SK-N-SH treated with all-trans-retinoic acid at 6 μM for 48 hours (cell line): ENCODE measurements around the gene LRP11.

Experiments
- ATAC-seq: fragments of 200-7000 bp; cut with Tn5 transposase; 3 replicates; pipeline ENCODE4 v1.9.1; 2020; ENCODE audit warnings: mild to moderate bottlenecking, moderate library complexity
- BACH2 ChIP-seq: fragments of 250-450 bp; sonication (Bioruptor Pico); IDR thresholded peaks from 2 replicates; pipeline ENCODE4 v1.9.0; 2021; ENCODE audit warnings: mild to moderate bottlenecking, borderline replicate concordance
- CSDC2 ChIP-seq: fragments of 250-450 bp; sonication (Bioruptor Pico); IDR thresholded peaks from 2 replicates; pipeline ENCODE4 v1.5.0; 2020; ENCODE audit warnings: mild to moderate bottlenecking, moderate library complexity
- CSRNP3 ChIP-seq: fragments of 250-450 bp; sonication (Bioruptor Pico); IDR thresholded peaks from 2 replicates; pipeline ENCODE4 v1.5.1; 2021; ENCODE audit warnings: mild to moderate bottlenecking, moderate library complexity
- ESRRG ChIP-seq: fragments of 250-450 bp; sonication (Bioruptor Pico); IDR thresholded peaks from 2 replicates; pipeline ENCODE4 v1.6.1; 2021; ENCODE audit warnings: mild to moderate bottlenecking
- GLIS3 ChIP-seq: fragments of 250-450 bp; sonication (Bioruptor Pico); IDR thresholded peaks from 2 replicates; pipeline ENCODE4 v1.5.0; 2020; ENCODE audit warnings: mild to moderate bottlenecking, moderate library complexity
- ISL1 ChIP-seq: fragments of 250-450 bp; sonication (Bioruptor Pico); IDR thresholded peaks from 2 replicates; pipeline ENCODE4 v2.1.2; 2022; ENCODE audit warnings: mild to moderate bottlenecking, moderate library complexity
- OSR1 ChIP-seq: fragments of 250-450 bp; sonication (Bioruptor Pico); IDR thresholded peaks from 2 replicates; pipeline ENCODE4 v1.8.0; 2022; ENCODE audit warnings: moderate library complexity, mild to moderate bottlenecking, inconsistent platforms
- PATZ1 ChIP-seq: fragments of 250-450 bp; sonication (Bioruptor Pico); IDR thresholded peaks from 2 replicates; pipeline ENCODE4 v1.8.0; 2020; ENCODE audit warnings: mild to moderate bottlenecking, moderate library complexity, borderline replicate concordance
- PPARA ChIP-seq: fragments of 250-450 bp; sonication (Bioruptor Pico); IDR thresholded peaks from 2 replicates; pipeline ENCODE4 v1.5.0; 2020; ENCODE audit warnings: mild to moderate bottlenecking, borderline replicate concordance
- RARB ChIP-seq: fragments of 250-450 bp; sonication (Bioruptor Pico); IDR thresholded peaks from 2 replicates; pipeline ENCODE4 v1.8.0; 2021; ENCODE audit warnings: mild to moderate bottlenecking, moderate library complexity
- SNAI2 ChIP-seq: fragments of 250-450 bp; sonication (Bioruptor Pico); IDR thresholded peaks from 2 replicates; pipeline ENCODE4 v1.5.0; 2020; ENCODE audit warnings: mild to moderate bottlenecking, moderate library complexity
- TCF4 ChIP-seq: fragments of 250-450 bp; sonication (Bioruptor Pico); IDR thresholded peaks from 2 replicates; pipeline ENCODE4 v1.8.0; 2021; ENCODE audit warnings: mild to moderate bottlenecking, moderate library complexity, borderline replicate concordance
- TOX ChIP-seq: fragments of 250-450 bp; sonication (Bioruptor Pico); IDR thresholded peaks from 2 replicates; pipeline ENCODE4 v1.8.0; 2021; ENCODE audit warnings: mild to moderate bottlenecking, moderate library complexity, borderline replicate concordance
- TSHZ2 ChIP-seq: fragments of 250-450 bp; sonication (Bioruptor Pico); IDR thresholded peaks from 2 replicates; pipeline ENCODE4 v1.5.0; 2020; ENCODE audit warnings: mild to moderate bottlenecking, moderate library complexity
- ZC3H10 ChIP-seq: fragments of 250-450 bp; sonication (Bioruptor Pico); IDR thresholded peaks from 2 replicates; pipeline ENCODE4 v1.5.1; 2021; ENCODE audit warnings: mild to moderate bottlenecking, moderate library complexity
- ZFP3 ChIP-seq: fragments of 250-450 bp; sonication (Bioruptor Pico); IDR thresholded peaks from 2 replicates; pipeline ENCODE4 v1.5.0; 2020; ENCODE audit warnings: mild to moderate bottlenecking, moderate library complexity
- ZFP30 ChIP-seq: fragments of 450-650 bp; formaldehyde crosslinking; IDR thresholded peaks from 2 replicates; pipeline ENCODE4 v1.5.0; 2022; ENCODE audit warnings: mild to moderate bottlenecking, moderate library complexity
- ZNF565 ChIP-seq: fragments of 450-650 bp; formaldehyde crosslinking; conservative IDR thresholded peaks from 2 replicates; pipeline ENCODE4 v1.5.0; 2020; ENCODE audit warnings: low read depth, mild to moderate bottlenecking, moderate library complexity
- ZNF8 ChIP-seq: fragments of 450-650 bp; formaldehyde crosslinking; IDR thresholded peaks from 2 replicates; pipeline ENCODE4 v1.5.0; 2020; ENCODE audit warnings: mild to moderate bottlenecking, moderate library complexity

Gene LRP11

GRCh38 chr6:149907317-149907716 lies 43.2 kb upstream of the LRP11 start (continued):
- TF ChIP-seq PATZ1 (CRISPR knock-in tag) = no peak

GRCh38 chr6:149906405-149906804 lies 42.2 kb upstream of the LRP11 start:
- ATAC-seq = no peak
- no peak for TF ChIP-seq PATZ1 (CRISPR knock-in tag)
- TF ChIP-seq ISL1 (CRISPR knock-in tag) = no peak
- TF ChIP-seq TOX (CRISPR knock-in tag) = no peak
- no peak for TF ChIP-seq TSHZ2 (CRISPR knock-in tag)
- TF ChIP-seq SNAI2 (CRISPR knock-in tag) = no peak
- TF ChIP-seq ZFP30 (CRISPR knock-in tag) = no peak
- no peak for TF ChIP-seq ESRRG (CRISPR knock-in tag)

GRCh38 chr6:149905911-149906371 lies 41.8 kb upstream of the LRP11 start:
- ATAC-seq = no peak
- TF ChIP-seq SNAI2 (CRISPR knock-in tag) (no peak), GLIS3 (CRISPR knock-in tag) (no peak), ZFP3 (CRISPR knock-in tag) (no peak), ZNF8 (CRISPR knock-in tag) (no peak), TSHZ2 (CRISPR knock-in tag) (no peak), ESRRG (CRISPR knock-in tag) (no peak), RARB (CRISPR knock-in tag) (no peak), ZFP30 (CRISPR knock-in tag) (no peak), PPARA (CRISPR knock-in tag) (no peak), TCF4 (CRISPR knock-in tag) (no peak), CSRNP3 (no peak), BACH2 (CRISPR knock-in tag) (no peak), ISL1 (CRISPR knock-in tag) (no peak), OSR1 (CRISPR knock-in tag) (no peak), ZC3H10 (CRISPR knock-in tag) (no peak), ZNF565 (CRISPR knock-in tag) (no peak), CSDC2 (CRISPR knock-in tag) (no peak), PATZ1 (CRISPR knock-in tag) (no peak)
